HepG2 (cell line): ENCODE measurements around the gene TMEM238. TPM values are rescaled to one million over a fixed set of nuclear protein-coding genes. Genes with fewer than 3 reads are reported as not detected.

Experiments used
- GLMP ChIP-seq: sonication (generic); formaldehyde crosslinking; IDR thresholded peaks from 2 replicates; pipeline ENCODE4 v1.9.0; 2021; ENCODE audit warnings: missing genetic modification reagents, mild to moderate bottlenecking, borderline replicate concordance
- HNRNPK ChIP-seq: fragments of 200-400 bp; formaldehyde crosslinking; IDR thresholded peaks from 2 replicates; pipeline ENCODE4 v1.6.1; 2018; ENCODE audit warnings: low read length, low read depth, moderate library complexity, mild to moderate bottlenecking; ENCODE audit not compliant: poor library complexity, severe bottlenecking
- KDM4B ChIP-seq: sonication (generic); formaldehyde crosslinking; IDR thresholded peaks from 2 replicates; pipeline ENCODE4 v1.4.0; 2020; ENCODE audit warnings: missing genetic modification reagents
- KLF12 ChIP-seq: sonication (generic); formaldehyde crosslinking; IDR thresholded peaks from 2 replicates; pipeline ENCODE4 v1.4.0; 2020; ENCODE audit warnings: missing genetic modification reagents, borderline replicate concordance
- MAZ ChIP-seq, 2 experiments: sonication (generic) in 1 of 2; formaldehyde crosslinking in 1 of 2; IDR thresholded peaks; 2 replicates each; pipeline versions ENCODE4 v1.5.0 to v1.6.1; 2012 to 2020; ENCODE audit warnings: low read depth in 2 of 2, mild to moderate bottlenecking in 2 of 2, borderline replicate concordance in 1 of 2, improper control_type of control experiment in 1 of 2, low read length in 1 of 2, missing genetic modification reagents in 1 of 2, moderate library complexity in 1 of 2
- SRSF4 ChIP-seq: fragments of 200-400 bp; formaldehyde crosslinking; IDR thresholded peaks from one replicate; pipeline ENCODE4 v1.6.1; 2018; ENCODE audit warnings: mild to moderate bottlenecking, low read depth, low read length, moderate library complexity; ENCODE audit not compliant: poor library complexity, severe bottlenecking
- TOPORS ChIP-seq: sonication (generic); formaldehyde crosslinking; IDR thresholded peaks from 2 replicates; pipeline ENCODE4 v1.8.0; 2023; ENCODE audit warnings: mild to moderate bottlenecking, missing genetic modification reagents
- ZBTB39 ChIP-seq: sonication (generic); formaldehyde crosslinking; IDR thresholded peaks from 2 replicates; pipeline ENCODE4 v1.5.0; 2020; ENCODE audit warnings: missing genetic modification reagents
- ZNF264 ChIP-seq: sonication (generic); formaldehyde crosslinking; IDR thresholded peaks from 2 replicates; pipeline ENCODE4 v1.4.0; 2020; ENCODE audit warnings: missing genetic modification reagents
- ZNF343 ChIP-seq: sonication (generic); formaldehyde crosslinking; IDR thresholded peaks from 2 replicates; pipeline ENCODE4 v1.4.0; 2020; ENCODE audit warnings: mild to moderate bottlenecking, missing genetic modification reagents
- ZNF512B ChIP-seq: sonication (generic); formaldehyde crosslinking; IDR thresholded peaks from 2 replicates; pipeline ENCODE4 v1.5.1; 2020; ENCODE audit warnings: missing genetic modification reagents, mild to moderate bottlenecking, borderline replicate concordance
- ZNF580 ChIP-seq: IDR thresholded peaks from 2 replicates; pipeline ENCODE4 v1.6.1; 2016; ENCODE audit warnings: low read depth, borderline replicate concordance
- ZNF747 ChIP-seq: sonication (generic); formaldehyde crosslinking; IDR thresholded peaks from 2 replicates; pipeline ENCODE4 v1.8.1; 2023; ENCODE audit warnings: missing genetic modification reagents, mild to moderate bottlenecking, borderline replicate concordance
- ZNF773 ChIP-seq: sonication (generic); formaldehyde crosslinking; IDR thresholded peaks from 2 replicates; pipeline ENCODE4 v1.4.0; 2020; ENCODE audit warnings: missing genetic modification reagents, borderline replicate concordance
- polyA plus RNA-seq, 8 experiments: library from polyadenylated mRNA; depleted of rRNA in 3 of 8; stranded (reverse) in 7 of 8; unstranded in 1 of 8; fragments of >200 nt; fragmentation: Illumina TruSeq in 4 of 8; extraction: Trizol in 4 of 8; gene quantifications; 2 replicates each; pipeline versions ENCODE4 v1.2.1 to v1.2.3, GENCODE V29; 2011 to 2016; ENCODE audit warnings: low read depth in 4 of 8, missing spikeins in 1 of 8, mixed read lengths in 1 of 8; ENCODE audit not compliant: insufficient read depth in 1 of 8
- total RNA-seq, 5 experiments: library from RNA; depleted of rRNA; stranded (reverse); fragments of >200 nt; fragmentation: Illumina TruSeq; extraction: Trizol; gene quantifications; 2 replicates each; pipeline ENCODE4 v1.2.3, GENCODE V29; 2016; ENCODE audit warnings: low read depth in 1 of 5
- TF ChIP-seq, protein P1 (sequence below): sonication (generic); formaldehyde crosslinking; IDR thresholded peaks from 2 replicates; pipeline ENCODE4 v1.8.1; 2023; ENCODE audit warnings: missing genetic modification reagents, inconsistent platforms, borderline replicate concordance
- TF ChIP-seq, protein P2 (sequence below): sonication (generic); IDR thresholded peaks from 2 replicates; pipeline ENCODE4 v1.6.1; 2016; ENCODE audit warnings: low read depth, borderline replicate concordance
- TF ChIP-seq, protein P3 (sequence below): sonication (generic); formaldehyde crosslinking; IDR thresholded peaks from 2 replicates; pipeline ENCODE4 v1.8.0; 2022; ENCODE audit warnings: missing genetic modification reagents, mild to moderate bottlenecking, borderline replicate concordance

TMEM238 gene
- total and polyA plus RNA-seq, 2 of the 13 experiments (the other 11 are each of a cell fraction or from before 2014, with no cell fraction given) = not detected

- no peak for TF ChIP-seq GLMP (CRISPR knock-in tag)
- peak; percentile 34; the same call in 1 of the 2 replicates for TF ChIP-seq KDM4B (CRISPR knock-in tag)
- TF ChIP-seq KLF12 (CRISPR knock-in tag) = peak; percentile 38; the same call in 1 of the 2 replicates
- TF ChIP-seq TOPORS = no peak
- no peak; the same call in 1 of the 2 replicates for TF ChIP-seq ZNF264 (CRISPR knock-in tag)
- TF ChIP-seq HNRNPK = peak; percentile 79
- TF ChIP-seq, protein P1, sequence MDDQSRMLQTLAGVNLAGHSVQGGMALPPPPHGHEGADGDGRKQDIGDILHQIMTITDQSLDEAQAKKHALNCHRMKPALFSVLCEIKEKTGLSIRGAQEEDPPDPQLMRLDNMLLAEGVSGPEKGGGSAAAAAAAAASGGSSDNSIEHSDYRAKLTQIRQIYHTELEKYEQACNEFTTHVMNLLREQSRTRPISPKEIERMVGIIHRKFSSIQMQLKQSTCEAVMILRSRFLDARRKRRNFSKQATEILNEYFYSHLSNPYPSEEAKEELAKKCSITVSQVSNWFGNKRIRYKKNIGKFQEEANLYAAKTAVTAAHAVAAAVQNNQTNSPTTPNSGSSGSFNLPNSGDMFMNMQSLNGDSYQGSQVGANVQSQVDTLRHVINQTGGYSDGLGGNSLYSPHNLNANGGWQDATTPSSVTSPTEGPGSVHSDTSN (CRISPR knock-in tag) = no peak
- TF ChIP-seq, protein P2, sequence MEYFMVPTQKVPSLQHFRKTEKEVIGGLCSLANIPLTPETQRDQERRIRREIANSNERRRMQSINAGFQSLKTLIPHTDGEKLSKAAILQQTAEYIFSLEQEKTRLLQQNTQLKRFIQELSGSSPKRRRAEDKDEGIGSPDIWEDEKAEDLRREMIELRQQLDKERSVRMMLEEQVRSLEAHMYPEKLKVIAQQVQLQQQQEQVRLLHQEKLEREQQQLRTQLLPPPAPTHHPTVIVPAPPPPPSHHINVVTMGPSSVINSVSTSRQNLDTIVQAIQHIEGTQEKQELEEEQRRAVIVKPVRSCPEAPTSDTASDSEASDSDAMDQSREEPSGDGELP = no peak
- no peak for TF ChIP-seq ZNF773 (CRISPR knock-in tag)
- TF ChIP-seq ZNF343 = peak; percentile 72; the same call in 1 of the 2 replicates
- no peak for TF ChIP-seq ZBTB39
- no peak for TF ChIP-seq ZNF747 (CRISPR knock-in tag)
- TF ChIP-seq ZNF580 (CRISPR knock-in tag) = no peak
- no peak for TF ChIP-seq ZNF512B
- TF ChIP-seq MAZ (IDR thresholded peaks at IDR 0.05; ENCODE audit: borderline replicate concordance, low read depth, low read length) = 0 out of 2 replicates have a peak, but pooled peaks have one; percentile 16
- peak; percentile 66 for TF ChIP-seq MAZ (CRISPR knock-in tag; IDR thresholded peaks at IDR 0.05; ENCODE audit: low read depth)
- no peak for TF ChIP-seq SRSF4
- TF ChIP-seq, protein P3, sequence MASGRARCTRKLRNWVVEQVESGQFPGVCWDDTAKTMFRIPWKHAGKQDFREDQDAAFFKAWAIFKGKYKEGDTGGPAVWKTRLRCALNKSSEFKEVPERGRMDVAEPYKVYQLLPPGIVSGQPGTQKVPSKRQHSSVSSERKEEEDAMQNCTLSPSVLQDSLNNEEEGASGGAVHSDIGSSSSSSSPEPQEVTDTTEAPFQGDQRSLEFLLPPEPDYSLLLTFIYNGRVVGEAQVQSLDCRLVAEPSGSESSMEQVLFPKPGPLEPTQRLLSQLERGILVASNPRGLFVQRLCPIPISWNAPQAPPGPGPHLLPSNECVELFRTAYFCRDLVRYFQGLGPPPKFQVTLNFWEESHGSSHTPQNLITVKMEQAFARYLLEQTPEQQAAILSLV (CRISPR knock-in tag) = peak; percentile 16; the same call in 1 of the 2 replicates
These were observed 23.9 kb upstream of the TMEM238 start (continued) for GRCh38 chr19:55407800-55408532.
